ENCODE results near the gene SPATC1L.

The SPATC1L gene

GRCh38 chr21:46161633-46162592 lies 22.3 kb downstream of the SPATC1L start:
- DNase-seq (ENCODE audit: low read depth): no peak

GRCh38 chr21:46160907-46161632 lies 23.2 kb downstream of the SPATC1L start:
- DNase-seq (ENCODE audit: low read depth): no peak

- DNase-seq (ENCODE audit: low read depth): no peak
Observed at GRCh38 chr21:46160657-46160906, 23.7 kb downstream of the SPATC1L start.

- DNase-seq (ENCODE audit: low read depth): no peak
Observed at GRCh38 chr21:46159841-46160656, 24.2 kb downstream of the SPATC1L start.

GRCh38 chr21:46159390-46159789 lies 24.9 kb downstream of the SPATC1L start:
- no peak for DNase-seq (ENCODE audit: low read depth)

GRCh38 chr21:46158666-46159300 lies 25.5 kb downstream of the SPATC1L start:
- no peak for DNase-seq (ENCODE audit: low read depth)

GRCh38 chr21:46157987-46158451 lies 26.2 kb downstream of the SPATC1L start:
- no peak for DNase-seq (ENCODE audit: low read depth)

GRCh38 chr21:46157396-46157986 lies 26.8 kb downstream of the SPATC1L start:
- DNase-seq (ENCODE audit: low read depth): no peak

GRCh38 chr21:46156678-46157077 lies 27.6 kb downstream of the SPATC1L start:
- DNase-seq (ENCODE audit: low read depth): no peak

GRCh38 chr21:46156378-46156645 lies 27.9 kb downstream of the SPATC1L start:
- no peak for DNase-seq (ENCODE audit: low read depth)

- DNase-seq (ENCODE audit: low read depth): no peak
Observed at GRCh38 chr21:46155514-46156377, 28.5 kb downstream of the SPATC1L start, which contains the start of gene FTCD. TSS of gene FTCD (minus strand) at chr21:46155579. CDS start at chr21:46155523, 56 bp downstream.

GRCh38 chr21:46154955-46155513 lies 29.2 kb downstream of the SPATC1L start:
- no peak for DNase-seq (ENCODE audit: low read depth)

- no peak for DNase-seq (ENCODE audit: low read depth)
Observed at GRCh38 chr21:46154155-46154954, 29.9 kb downstream of the SPATC1L start.

- DNase-seq (ENCODE audit: low read depth): peak; percentile 38
Observed at GRCh38 chr21:46153247-46154154, 30.8 kb downstream of the SPATC1L start.

GRCh38 chr21:46152927-46153246 lies 31.4 kb downstream of the SPATC1L start:
- no peak for DNase-seq (ENCODE audit: low read depth)

- no peak for DNase-seq (ENCODE audit: low read depth)
Observed at GRCh38 chr21:46151989-46152926, 32.0 kb downstream of the SPATC1L start.

GRCh38 chr21:46151261-46151988 lies 32.8 kb downstream of the SPATC1L start:
- no peak for DNase-seq (ENCODE audit: low read depth)
